NCI-H510A treated with DMSO at 0.1 percent for 48 hours (cell line): ENCODE results near the gene SLC25A1.

Experiments
- DNase-seq: peaks from one replicate; lab custom pipeline; 2025; lab: John Stamatoyannopoulos, UW

The SLC25A1 gene

GRCh38 chr22:19180740-19181410, 2.3 kb upstream of the SLC25A1 start:
- peak; percentile 44 for DNase-seq

GRCh38 chr22:19180234-19180633, 1.7 kb upstream of the SLC25A1 start:
- DNase-seq = no peak

GRCh38 chr22:19179497-19180048, 1.0 kb upstream of the SLC25A1 start:
- peak; percentile 51 for DNase-seq

- DNase-seq = no peak
These were observed 375 bp downstream of the SLC25A1 start for GRCh38 chr22:19178065-19178656.

- DNase-seq = no peak
These were observed 1.1 kb downstream of the SLC25A1 start for GRCh38 chr22:19177164-19178064.

- no peak for DNase-seq
These were observed 1.8 kb downstream of the SLC25A1 start for GRCh38 chr22:19176732-19177131.

- no peak for DNase-seq
These were observed 2.3 kb downstream of the SLC25A1 start for GRCh38 chr22:19176175-19176643.

GRCh38 chr22:19175602-19176174, 2.8 kb downstream of the SLC25A1 start:
- DNase-seq = no peak

- no peak for DNase-seq
These were observed 3.4 kb downstream of the SLC25A1 start for GRCh38 chr22:19175026-19175601.

GRCh38 chr22:19174106-19175025, 4.2 kb downstream of the SLC25A1 start:
- DNase-seq = no peak

- DNase-seq = no peak
These were observed 5.2 kb downstream of the SLC25A1 start for GRCh38 chr22:19173047-19174035.

GRCh38 chr22:19172213-19173046, 6.1 kb downstream of the SLC25A1 start:
- no peak for DNase-seq

- no peak for DNase-seq
These were observed 8.6 kb downstream of the SLC25A1 start for GRCh38 chr22:19169947-19170318.

GRCh38 chr22:19169002-19169946, 9.3 kb downstream of the SLC25A1 start:
- DNase-seq = no peak

GRCh38 chr22:19168088-19168890, 10.2 kb downstream of the SLC25A1 start:
- DNase-seq = peak; percentile 34

GRCh38 chr22:19167106-19167869, 11.2 kb downstream of the SLC25A1 start:
- no peak for DNase-seq
